SK-N-SH treated with all-trans-retinoic acid at 6 μM for 48 hours (cell line): Measurements from ENCODE around the gene LGI1.

Experiments used
- PATZ1 ChIP-seq: fragments of 250-450 bp; sonication (Bioruptor Pico); IDR thresholded peaks from 2 replicates; pipeline ENCODE4 v1.8.0; 2020; ENCODE audit warnings: mild to moderate bottlenecking, moderate library complexity, borderline replicate concordance
- PPARA ChIP-seq: fragments of 250-450 bp; sonication (Bioruptor Pico); IDR thresholded peaks from 2 replicates; pipeline ENCODE4 v1.5.0; 2020; ENCODE audit warnings: mild to moderate bottlenecking, borderline replicate concordance
- RARB ChIP-seq: fragments of 250-450 bp; sonication (Bioruptor Pico); IDR thresholded peaks from 2 replicates; pipeline ENCODE4 v1.8.0; 2021; ENCODE audit warnings: mild to moderate bottlenecking, moderate library complexity
- ZC3H10 ChIP-seq: fragments of 250-450 bp; sonication (Bioruptor Pico); IDR thresholded peaks from 2 replicates; pipeline ENCODE4 v1.5.1; 2021; ENCODE audit warnings: mild to moderate bottlenecking, moderate library complexity
- ZFP3 ChIP-seq: fragments of 250-450 bp; sonication (Bioruptor Pico); IDR thresholded peaks from 2 replicates; pipeline ENCODE4 v1.5.0; 2020; ENCODE audit warnings: mild to moderate bottlenecking, moderate library complexity

GRCh38 chr10:93719901-93720300 is 37.8 kb upstream of the LGI1 start:
- TF ChIP-seq ZC3H10 (CRISPR knock-in tag) (no peak), RARB (no peak), ZFP3 (CRISPR knock-in tag) (no peak), PATZ1 (CRISPR knock-in tag) (no peak), PPARA (CRISPR knock-in tag) (no peak)
